Measurements from ENCODE around the gene REEP6.
"Not testable (repeated sequence)": the region's sequence is repeated elsewhere in the genome, so short reads cannot be mapped to it uniquely, and the experiment has no call there.

The REEP6 gene

GRCh38 chr19:1474011-1474764 lies 16.8 kb upstream of the REEP6 start:
- DNase-seq: no peak
- H3K27me3 Mint-ChIP-seq: peaks cover 3% of the 10 kb centered on the region
- no peak overlapping the region for H3K4me3 Mint-ChIP-seq
- peaks cover 36% of the 10 kb centered on the region for H3K36me3 Mint-ChIP-seq (ENCODE audit: low read depth)
- no peak overlapping the region for H3K27ac Mint-ChIP-seq
- peaks cover 43% of the 10 kb centered on the region for H3K4me1 Mint-ChIP-seq (ENCODE audit: low read depth)
- no peaks in the 10 kb centered on the region for H3K9me3 Mint-ChIP-seq

- Mint-ChIP-seq H3K4me3 (no peak overlapping the region), H3K27me3 (peaks cover 3% of the 10 kb centered on the region), H3K9me3 (no peaks in the 10 kb centered on the region), H3K27ac (no peak overlapping the region), H3K4me1 (ENCODE audit: low read depth) (peaks cover 46% of the 10 kb centered on the region), H3K36me3 (ENCODE audit: low read depth) (peaks cover 38% of the 10 kb centered on the region)
- DNase-seq: no peak
These were observed 16.1 kb upstream of the REEP6 start for GRCh38 chr19:1474765-1475351.

- peaks cover 42% of the 10 kb centered on the region for H3K4me1 Mint-ChIP-seq (ENCODE audit: low read depth)
- no peaks in the 10 kb centered on the region for H3K9me3 Mint-ChIP-seq
- no peak overlapping the region for H3K27ac Mint-ChIP-seq
These were observed 15.1 kb upstream of the REEP6 start for GRCh38 chr19:1475751-1476437.

GRCh38 chr19:1477056-1477455 lies 13.9 kb upstream of the REEP6 start:
- Mint-ChIP-seq H3K4me1 (ENCODE audit: low read depth) (peaks cover 33% of the 10 kb centered on the region), H3K27ac (peak overlapping the region; percentile 44), H3K4me3 (peak overlapping the region; percentile 51), H3K36me3 (ENCODE audit: low read depth) (peaks cover 38% of the 10 kb centered on the region)
- H3K27me3 Mint-ChIP-seq, H3K9me3 Mint-ChIP-seq, DNase-seq: not testable (repeated sequence)

More at GRCh38 chr19:1475751-1476437, 15.1 kb upstream of the REEP6 start:
- no peak for DNase-seq
- peaks cover 38% of the 10 kb centered on the region for H3K36me3 Mint-ChIP-seq (ENCODE audit: low read depth)
- H3K4me3 Mint-ChIP-seq: no peak overlapping the region
- H3K27me3 Mint-ChIP-seq: no peaks in the 10 kb centered on the region

GRCh38 chr19:1478934-1479707 lies 11.9 kb upstream of the REEP6 start, which contains the start of gene C19orf25:
Gene C19orf25 (minus strand): TSS chr19:1479215. CDS start chr19:1478903, 312 bp downstream.
- Mint-ChIP-seq H3K4me3 (peak within 1 kb of the TSS; percentile 99), H3K27ac (peak within 1 kb of the TSS; percentile 96), H3K9me3 (no peaks in the 10 kb centered on the region), H3K27me3 (no peaks in the 10 kb centered on the region), H3K4me1 (ENCODE audit: low read depth) (peaks cover 29% of the 10 kb centered on the region), H3K36me3 (ENCODE audit: low read depth) (peaks cover 36% of the 10 kb centered on the region)
- peak; percentile 95 for DNase-seq

GRCh38 chr19:1481224-1481892 lies 9.6 kb upstream of the REEP6 start:
- Mint-ChIP-seq H3K27me3 (no peaks in the 10 kb centered on the region), H3K27ac (no peak overlapping the region)
- no peak for DNase-seq

GRCh38 chr19:1481893-1482360 lies 9.1 kb upstream of the REEP6 start:
- H3K36me3 Mint-ChIP-seq (ENCODE audit: low read depth): peaks cover 13% of the 10 kb centered on the region
- DNase-seq: no peak
- peaks cover 17% of the 10 kb centered on the region for H3K4me1 Mint-ChIP-seq (ENCODE audit: low read depth)
- H3K4me3 Mint-ChIP-seq: no peak overlapping the region
- H3K9me3 Mint-ChIP-seq: no peaks in the 10 kb centered on the region
- H3K27me3 Mint-ChIP-seq: no peaks in the 10 kb centered on the region
- H3K27ac Mint-ChIP-seq: no peak overlapping the region

More at GRCh38 chr19:1481224-1481892, 9.6 kb upstream of the REEP6 start:
- no peak overlapping the region for H3K4me3 Mint-ChIP-seq
- H3K36me3 Mint-ChIP-seq (ENCODE audit: low read depth): peaks cover 19% of the 10 kb centered on the region
- no peaks in the 10 kb centered on the region for H3K9me3 Mint-ChIP-seq
- H3K4me1 Mint-ChIP-seq (ENCODE audit: low read depth): peaks cover 22% of the 10 kb centered on the region

GRCh38 chr19:1482361-1483130 lies 8.4 kb upstream of the REEP6 start:
- peaks cover 7% of the 10 kb centered on the region for H3K36me3 Mint-ChIP-seq (ENCODE audit: low read depth)
- peaks cover 11% of the 10 kb centered on the region for H3K4me1 Mint-ChIP-seq (ENCODE audit: low read depth)
- no peaks in the 10 kb centered on the region for H3K9me3 Mint-ChIP-seq
- H3K27ac Mint-ChIP-seq: no peak overlapping the region
- no peaks in the 10 kb centered on the region for H3K27me3 Mint-ChIP-seq
- DNase-seq: no peak
- H3K4me3 Mint-ChIP-seq: no peak overlapping the region

GRCh38 chr19:1483131-1483978 lies 7.6 kb upstream of the REEP6 start:
- Mint-ChIP-seq H3K9me3 (no peaks in the 10 kb centered on the region), H3K4me3 (no peak overlapping the region), H3K27me3 (no peaks in the 10 kb centered on the region), H3K4me1 (ENCODE audit: low read depth) (peaks cover 6% of the 10 kb centered on the region), H3K36me3 (ENCODE audit: low read depth) (peaks cover 4% of the 10 kb centered on the region), H3K27ac (no peak overlapping the region)
- no peak for DNase-seq

- Mint-ChIP-seq H3K9me3 (no peaks in the 10 kb centered on the region), H3K27ac (no peak overlapping the region), H3K4me1 (ENCODE audit: low read depth) (peaks cover 5% of the 10 kb centered on the region), H3K4me3 (no peak overlapping the region), H3K27me3 (no peaks in the 10 kb centered on the region), H3K36me3 (ENCODE audit: low read depth) (peaks cover 3% of the 10 kb centered on the region)
- no peak for DNase-seq
These were observed 7.0 kb upstream of the REEP6 start for GRCh38 chr19:1483979-1484428.

- no peak for DNase-seq
- H3K27ac Mint-ChIP-seq: no peak overlapping the region
- H3K27me3 Mint-ChIP-seq: peaks cover 5% of the 10 kb centered on the region
- no peaks in the 10 kb centered on the region for H3K36me3 Mint-ChIP-seq (ENCODE audit: low read depth)
- no peaks in the 10 kb centered on the region for H3K9me3 Mint-ChIP-seq
- no peak overlapping the region for H3K4me3 Mint-ChIP-seq
- peaks cover 15% of the 10 kb centered on the region for H3K4me1 Mint-ChIP-seq (ENCODE audit: low read depth)
These were observed 4.0 kb upstream of the REEP6 start for GRCh38 chr19:1486720-1487575.

Data from activated T-cell treated with anti-CD3 and anti-CD28 coated beads, Interleukin-2, amount 50 U/mL, for 24 hours (primary cell).